ENCODE data around the gene NECTIN1.
"Not testable (repeated sequence)": the region's sequence is repeated elsewhere in the genome, so short reads cannot be mapped to it uniquely, and the experiment has no call there.

Gene NECTIN1

GRCh38 chr11:119614222-119615002, 114.6 kb downstream of the NECTIN1 start:
- DNase-seq, result no peak

DNA sequence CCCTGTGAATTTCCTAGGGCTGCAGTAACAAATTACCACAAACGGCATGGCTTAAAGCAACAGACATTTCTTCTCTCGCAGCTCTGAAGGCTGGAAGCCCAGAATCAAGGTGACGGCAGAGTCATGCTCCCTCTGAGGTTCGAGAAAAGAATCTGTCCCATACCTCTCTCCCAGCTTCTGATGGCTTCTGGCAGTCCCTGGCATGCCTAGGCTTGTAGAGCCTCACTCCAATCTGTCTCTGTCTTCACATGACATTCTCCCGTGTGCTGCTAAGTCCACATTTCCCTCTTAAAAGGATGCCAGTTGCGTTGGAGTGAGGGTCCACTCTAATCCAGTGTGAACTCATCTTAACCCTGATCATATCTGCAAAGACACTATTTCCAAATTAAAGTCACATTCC, 116.2 kb downstream of the NECTIN1 start:
- DNase-seq, result no peak

GRCh38 chr11:119610836-119611426, 118.1 kb downstream of the NECTIN1 start:
- no peak for DNase-seq

DNA sequence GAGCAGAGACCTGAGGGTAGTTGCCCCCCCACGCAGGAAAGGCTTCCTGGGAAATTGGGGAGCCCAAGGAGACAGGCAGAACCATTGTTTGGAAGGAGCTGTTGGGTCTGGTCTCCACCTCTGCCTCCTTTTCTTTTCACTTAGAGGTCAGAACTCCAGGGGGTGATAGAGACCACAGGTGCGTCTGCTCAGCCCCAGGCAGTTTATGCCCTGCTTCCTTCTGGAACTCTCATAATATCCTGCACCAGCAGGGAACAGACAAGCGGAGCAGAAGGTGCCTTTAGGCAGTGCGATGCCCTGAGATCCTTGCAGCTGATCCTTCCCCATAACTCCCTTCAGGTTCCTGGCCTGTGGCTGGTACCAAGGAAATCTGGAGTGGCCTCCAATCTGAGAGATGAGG, 120.2 kb downstream of the NECTIN1 start:
- DNase-seq, result no peak

GRCh38 chr11:119608201-119608600, 120.8 kb downstream of the NECTIN1 start:
- no peak for DNase-seq

- DNase-seq, result no peak
Measured at GRCh38 chr11:119607726-119608125, 121.3 kb downstream of the NECTIN1 start.

DNA sequence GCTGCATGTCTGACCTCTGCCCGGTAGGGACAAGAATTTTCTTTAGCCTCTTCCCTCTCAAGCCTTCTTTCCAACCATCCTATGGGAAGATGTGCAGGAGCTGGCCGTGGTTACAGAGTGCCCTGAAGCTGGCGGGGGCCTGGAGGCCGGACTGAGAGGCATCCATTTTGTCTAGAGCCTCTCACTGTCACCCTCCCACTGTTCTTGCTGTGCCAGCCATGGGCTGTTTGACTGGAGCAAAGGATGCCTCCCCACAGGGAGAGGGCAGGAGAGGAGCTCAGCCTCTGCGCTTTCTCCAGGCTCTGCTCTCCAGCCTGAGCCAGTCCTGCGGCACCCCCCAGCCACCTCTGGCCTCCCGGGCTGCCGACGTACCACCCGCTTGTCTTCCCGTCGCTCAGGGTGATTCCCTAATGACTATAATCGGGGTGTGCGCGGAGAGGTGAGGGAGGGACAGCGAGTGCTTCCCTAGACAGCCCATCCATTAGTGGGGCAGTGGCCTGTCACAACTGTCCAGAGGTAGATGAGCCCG, 123.8 kb downstream of the NECTIN1 start:
- no peak for DNase-seq

GRCh38 chr11:119602745-119603373, 126.1 kb downstream of the NECTIN1 start:
- DNase-seq, result no peak

- DNase-seq, result no peak
Measured at GRCh38 chr11:119599864-119600541, 129.0 kb downstream of the NECTIN1 start.

DNA sequence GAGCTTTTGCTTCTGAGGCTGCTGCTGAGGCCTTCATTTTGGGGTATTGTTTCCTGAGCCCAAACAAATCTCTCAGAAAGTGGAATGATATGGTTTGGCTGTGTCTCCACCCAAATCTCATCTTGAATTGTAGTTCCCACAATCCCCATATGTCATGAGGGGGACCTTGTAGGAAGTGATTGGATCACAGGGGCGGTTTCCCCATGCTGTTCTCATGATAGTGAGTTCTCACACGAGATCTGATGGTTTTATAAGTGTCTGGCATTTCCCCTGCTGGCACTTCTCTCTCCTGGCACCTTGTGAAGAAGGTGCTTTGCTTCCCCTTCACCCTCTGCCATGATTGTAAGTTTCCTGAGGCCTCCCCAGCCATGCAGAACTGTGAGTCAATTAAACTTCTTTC, 133.1 kb downstream of the NECTIN1 start:
- not testable (repeated sequence) for DNase-seq

DNA sequence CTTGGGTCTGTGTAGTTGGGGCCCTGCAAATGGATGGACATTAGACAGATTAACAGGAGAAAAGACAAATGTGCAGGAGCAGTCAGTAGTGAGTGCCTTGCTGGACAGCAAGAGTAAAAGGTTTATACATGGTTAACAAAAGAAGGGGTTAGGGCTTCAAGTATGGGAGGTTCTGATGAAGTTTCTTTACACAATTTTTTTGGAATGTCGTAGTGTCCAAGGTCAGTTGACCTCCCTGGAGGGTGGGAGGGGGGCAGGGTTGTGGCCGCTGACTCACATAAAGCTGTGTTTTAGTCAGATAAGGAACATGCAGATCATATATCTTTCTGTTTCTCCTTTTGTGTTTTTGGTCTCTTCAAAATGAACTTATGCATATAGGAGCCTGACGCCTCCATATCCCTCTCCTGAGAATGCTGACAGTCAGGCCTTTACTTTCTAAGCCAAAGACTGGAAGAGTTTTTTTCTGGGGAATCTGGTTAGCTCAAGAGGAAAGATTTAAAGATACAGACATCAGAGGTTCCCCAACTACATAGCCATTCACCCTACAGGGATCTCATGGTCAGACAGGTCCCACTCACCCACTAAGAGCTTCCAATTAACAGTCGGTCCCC, 134.3 kb downstream of the NECTIN1 start:
- no peak for DNase-seq

- DNase-seq, result no peak
Measured at GRCh38 chr11:119593346-119593745, 135.7 kb downstream of the NECTIN1 start.

DNA sequence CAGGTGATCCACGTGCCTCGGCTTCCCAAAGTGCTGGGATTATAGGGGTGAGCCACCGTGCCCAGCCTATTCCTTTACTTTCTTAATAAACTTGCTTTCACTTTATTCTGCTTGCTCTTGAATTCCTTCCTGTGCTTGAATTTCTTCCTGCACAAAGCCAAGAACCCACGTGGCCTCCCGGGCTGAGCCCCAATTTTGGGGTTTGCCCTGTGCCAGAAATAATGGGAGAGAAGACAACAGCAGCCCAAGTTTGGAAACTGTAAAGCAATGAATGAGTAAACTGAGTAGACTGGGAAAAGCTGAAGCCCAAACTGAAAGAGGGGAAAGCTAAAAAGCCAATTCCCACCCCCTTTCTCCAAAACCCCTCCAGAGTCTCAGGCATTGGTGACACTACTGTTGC, 136.4 kb downstream of the NECTIN1 start:
- no peak for DNase-seq

DNA sequence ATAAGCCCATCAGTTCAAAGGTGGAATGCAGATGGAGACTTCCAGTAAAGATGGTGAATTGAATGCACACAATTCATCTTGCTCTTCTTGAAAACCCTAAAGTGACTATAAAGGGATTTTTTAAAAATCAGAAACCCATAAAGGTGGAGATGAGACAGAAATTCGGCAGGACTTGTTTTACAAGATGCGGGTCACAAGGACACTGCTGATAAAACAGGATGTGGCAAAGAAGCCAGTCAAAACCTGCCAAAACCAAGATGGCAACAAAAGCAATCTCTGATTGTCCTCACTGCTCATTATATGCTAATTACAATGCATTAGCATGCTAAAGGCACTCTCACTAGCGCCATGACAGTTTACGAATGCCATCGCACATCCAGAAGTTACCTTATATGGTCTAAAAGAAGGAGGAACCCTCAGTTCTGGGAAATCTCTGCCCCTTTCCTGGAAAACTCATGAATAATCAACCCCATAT, 137.1 kb downstream of the NECTIN1 start:
- no peak for DNase-seq

DNA sequence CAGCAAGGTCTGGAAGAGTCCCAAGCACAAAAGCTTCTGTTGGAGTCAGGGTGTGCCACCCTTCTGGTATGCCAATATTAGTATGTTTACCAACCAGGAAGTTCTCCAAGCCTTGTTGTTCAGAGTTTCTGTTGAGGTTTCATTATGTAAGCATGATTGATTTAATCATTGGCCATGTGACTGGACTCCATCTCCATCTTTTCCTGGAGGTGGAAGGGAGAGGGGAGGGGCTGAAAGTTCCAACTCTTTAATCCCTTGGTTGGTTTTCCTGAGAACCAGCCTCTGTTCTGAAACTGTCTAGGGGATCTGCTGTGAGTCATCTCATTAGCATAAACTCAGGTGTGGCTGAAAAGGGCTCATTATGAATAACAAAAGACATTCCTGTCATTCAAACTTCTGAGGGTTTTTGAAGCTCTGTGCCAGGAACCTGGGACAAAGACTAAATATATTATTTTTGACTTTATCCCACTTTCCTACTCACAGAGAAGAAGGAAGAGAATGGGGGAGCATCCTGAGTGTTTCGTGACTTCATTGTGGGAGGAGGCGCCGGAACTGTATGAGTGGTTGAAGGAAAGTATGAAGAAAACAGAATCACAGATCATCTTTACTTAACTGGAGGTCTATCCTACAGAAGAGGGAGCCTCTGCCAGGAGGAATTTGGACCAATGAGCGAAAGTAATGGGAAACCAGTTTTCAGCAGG, 138.2 kb downstream of the NECTIN1 start:
- no peak for DNase-seq

GRCh38 chr11:119589001-119589400, 140.0 kb downstream of the NECTIN1 start:
- no peak for DNase-seq

All from cerebellar nuclear complex (tissue), 1 donor.